ENCODE data around the gene SPATA32. TPM values are rescaled to one million over a fixed set of nuclear protein-coding genes. Genes with fewer than 3 reads are reported as not detected.

SPATA32 gene
- polyA plus RNA-seq, 1 donor: 0.11 TPM

DNA sequence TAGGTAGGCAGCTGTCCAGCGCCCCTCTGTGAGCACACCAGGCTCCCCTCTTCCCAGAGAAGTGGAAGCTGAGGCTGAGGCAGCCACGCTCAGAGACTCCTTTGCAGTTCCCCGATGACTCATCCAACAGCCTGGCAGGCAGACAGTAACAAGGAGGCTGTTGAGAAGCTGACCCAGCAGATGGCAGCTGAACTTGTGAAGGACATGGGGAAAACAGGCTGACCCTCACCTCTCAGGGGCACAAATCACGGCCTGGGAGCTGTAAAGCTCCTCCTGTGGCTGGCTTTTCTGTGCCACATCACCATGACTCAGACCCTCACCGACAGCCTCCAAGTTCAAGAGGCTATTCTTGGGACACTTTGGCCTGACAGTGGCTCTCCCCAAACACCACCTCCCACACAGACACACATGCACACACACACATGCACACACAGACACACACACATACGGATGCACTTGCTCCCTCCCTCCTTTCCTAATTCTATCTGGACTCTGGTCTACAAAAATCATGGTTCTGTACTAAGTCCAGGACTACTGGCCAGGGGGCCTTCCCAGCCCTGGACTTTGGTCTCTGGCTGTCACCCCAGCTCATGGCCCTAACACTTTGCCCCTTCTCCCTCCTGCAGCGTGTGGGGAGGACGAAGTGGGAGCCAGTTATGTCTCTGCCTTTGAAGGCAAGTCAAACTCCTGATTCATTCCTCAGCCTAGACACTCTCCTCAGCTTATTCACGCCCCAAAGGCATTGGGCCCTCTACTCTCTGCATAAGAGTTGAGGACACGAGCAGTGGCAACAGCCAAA, 31.7 kb upstream of the SPATA32 start:
- no peak for DNase-seq (ENCODE audit: low read depth)

DNA sequence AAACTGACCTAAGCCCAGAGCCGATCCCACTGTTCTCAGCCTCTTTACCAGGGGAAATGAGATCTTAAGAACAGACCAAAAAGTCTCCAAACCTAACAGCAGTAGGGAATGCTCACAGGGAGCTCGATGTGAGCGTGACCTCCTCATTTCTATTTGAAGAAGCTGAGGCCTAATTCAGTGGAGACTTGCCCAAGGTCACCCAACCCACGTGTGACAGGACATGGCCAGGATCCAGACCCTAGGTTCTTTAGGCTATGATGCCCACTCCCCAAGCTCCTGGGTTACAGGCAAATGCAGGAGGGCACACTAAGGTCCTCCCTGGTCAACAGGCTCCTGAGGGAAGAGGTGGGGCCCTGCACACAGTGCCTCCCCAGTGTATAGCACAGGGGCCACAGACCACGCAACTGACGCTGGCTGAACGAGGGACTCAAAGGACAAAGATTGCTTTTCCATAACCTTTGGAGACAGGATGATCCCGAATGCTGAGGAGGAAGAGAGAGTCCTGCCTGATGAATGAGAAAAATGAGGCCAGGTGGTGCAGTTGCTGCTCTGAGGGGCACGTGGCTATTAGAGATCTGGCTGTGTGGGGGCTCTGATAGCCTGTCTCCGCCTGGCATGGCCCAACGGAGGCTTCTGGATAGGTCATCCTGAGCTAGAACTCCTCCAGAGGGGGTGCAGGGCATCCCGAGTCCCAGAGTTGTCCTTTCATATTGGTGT, 31.0 kb upstream of the SPATA32 start:
- no peak for DNase-seq (ENCODE audit: low read depth)

DNA sequence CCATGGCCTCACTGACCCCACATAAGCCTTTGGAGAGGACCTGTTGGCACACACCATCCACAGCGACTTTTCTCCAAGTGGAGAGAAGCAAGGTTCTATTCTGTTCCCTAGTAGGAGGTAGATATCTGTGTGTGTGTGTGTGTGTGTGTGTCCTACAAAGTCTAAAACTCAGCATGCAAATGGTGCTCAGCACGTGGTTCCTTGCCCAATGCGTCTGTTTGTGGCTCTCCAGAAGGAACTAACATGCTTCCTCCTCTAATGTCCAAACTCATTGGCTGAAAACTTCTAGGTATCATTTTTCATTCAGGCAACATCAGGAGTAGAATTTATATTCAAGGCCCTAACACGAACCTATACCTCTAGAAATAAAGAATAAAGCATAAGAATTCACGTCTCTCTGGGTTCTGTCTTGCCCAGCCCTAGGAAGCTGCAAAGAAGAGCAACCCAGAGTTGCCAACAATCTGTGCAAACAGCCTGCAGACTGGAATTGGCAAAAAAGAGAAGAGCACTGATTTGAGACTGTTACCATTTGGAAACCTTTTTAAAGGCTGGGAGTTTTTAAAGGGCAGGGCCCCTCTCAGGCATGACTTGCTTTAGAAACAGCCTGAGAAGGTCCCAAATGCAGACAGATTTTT, 29.4 kb upstream of the SPATA32 start:
- no peak for DNase-seq (ENCODE audit: low read depth)

DNA sequence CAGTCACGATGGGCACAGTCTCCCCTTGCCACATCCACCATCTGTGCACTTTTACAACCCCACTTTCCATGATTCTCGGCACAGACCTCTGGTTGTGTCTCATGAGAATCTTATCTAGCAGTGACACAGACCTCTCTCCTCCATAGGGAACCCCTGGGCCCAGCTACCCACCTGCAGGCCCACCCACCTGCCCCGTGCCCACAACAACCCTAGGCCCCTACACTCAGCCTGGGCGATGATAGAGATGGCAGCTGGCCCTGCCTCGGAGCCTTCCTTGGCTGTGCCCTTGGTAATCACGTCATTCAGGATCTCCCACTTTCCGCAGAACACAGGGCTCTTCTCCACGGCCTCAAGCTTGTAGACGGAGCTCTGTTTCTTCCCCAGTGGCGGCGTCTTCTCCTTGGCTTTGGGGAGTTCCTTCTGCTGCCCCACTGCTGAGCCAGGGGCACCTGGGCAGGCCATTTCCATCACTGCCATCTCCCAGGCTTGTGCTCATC, 28.4 kb upstream of the SPATA32 start:
- DNase-seq (ENCODE audit: low read depth): no peak

DNA sequence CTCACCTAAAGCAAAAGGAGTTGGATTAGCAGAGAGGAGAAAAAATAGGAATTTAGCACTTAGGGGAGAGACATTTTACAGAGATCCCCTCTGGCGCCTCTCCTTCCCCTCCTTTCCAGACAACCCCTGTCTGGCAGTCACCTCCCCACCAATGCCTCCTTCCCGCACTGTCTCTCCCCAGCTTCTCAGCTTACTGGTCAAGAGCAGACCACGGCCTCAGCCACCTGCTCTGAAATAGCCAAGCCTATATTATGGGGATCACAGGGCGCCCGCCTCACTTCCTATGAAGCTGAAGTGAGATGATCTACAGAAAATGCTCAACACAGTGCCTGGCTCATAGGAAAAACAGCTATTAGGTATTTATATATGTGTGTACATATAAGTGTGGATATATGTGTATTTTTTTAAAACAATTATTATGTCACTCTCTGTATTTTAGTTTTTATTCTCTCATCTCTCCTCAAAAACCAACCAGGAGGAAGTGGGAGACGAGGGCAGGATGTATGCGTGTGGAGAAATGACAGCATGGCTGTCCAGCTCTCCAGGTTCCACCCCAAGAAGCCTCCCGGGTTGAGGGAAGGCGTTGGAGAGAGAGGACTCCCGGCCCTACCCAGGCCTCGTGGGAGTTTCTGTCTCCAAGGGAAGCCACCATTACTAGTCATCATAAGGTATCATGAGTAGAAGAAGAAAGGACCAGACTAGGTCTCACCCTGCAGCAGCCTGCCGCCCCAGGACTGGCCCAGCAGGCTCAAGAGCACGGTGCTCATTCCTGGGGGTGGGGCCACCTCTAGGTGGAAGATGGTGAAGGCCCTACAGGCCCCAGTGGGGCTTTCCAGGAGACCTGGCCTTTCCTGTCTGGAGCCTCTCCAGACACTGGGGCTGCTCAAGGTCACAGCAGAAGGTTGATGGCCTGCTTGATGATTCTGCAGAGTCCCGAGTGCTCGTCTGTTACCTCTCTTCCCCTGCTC, 27.7 kb upstream of the SPATA32 start:
- DNase-seq (ENCODE audit: low read depth): no peak

DNA sequence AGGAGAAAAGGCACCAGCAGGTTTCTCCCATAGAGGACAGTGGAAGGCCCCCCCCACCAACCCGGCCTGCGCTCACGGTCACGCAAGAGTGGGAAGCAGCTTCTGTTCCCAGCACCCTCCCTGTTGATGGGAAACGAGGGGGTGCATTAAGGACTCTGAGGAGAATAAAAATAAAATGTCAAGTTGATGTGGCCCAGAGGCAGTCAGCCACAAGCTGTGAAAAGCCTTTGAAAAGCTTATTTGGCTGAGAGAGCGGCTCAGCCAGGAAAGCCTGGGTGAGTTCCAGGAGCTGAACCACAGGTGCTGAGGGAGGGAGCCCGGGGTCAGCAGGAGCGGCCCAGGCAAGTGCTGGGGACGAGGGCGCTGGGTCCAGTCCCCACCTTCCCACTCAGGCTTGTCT, 26.9 kb upstream of the SPATA32 start:
- no peak for DNase-seq (ENCODE audit: low read depth)

DNA sequence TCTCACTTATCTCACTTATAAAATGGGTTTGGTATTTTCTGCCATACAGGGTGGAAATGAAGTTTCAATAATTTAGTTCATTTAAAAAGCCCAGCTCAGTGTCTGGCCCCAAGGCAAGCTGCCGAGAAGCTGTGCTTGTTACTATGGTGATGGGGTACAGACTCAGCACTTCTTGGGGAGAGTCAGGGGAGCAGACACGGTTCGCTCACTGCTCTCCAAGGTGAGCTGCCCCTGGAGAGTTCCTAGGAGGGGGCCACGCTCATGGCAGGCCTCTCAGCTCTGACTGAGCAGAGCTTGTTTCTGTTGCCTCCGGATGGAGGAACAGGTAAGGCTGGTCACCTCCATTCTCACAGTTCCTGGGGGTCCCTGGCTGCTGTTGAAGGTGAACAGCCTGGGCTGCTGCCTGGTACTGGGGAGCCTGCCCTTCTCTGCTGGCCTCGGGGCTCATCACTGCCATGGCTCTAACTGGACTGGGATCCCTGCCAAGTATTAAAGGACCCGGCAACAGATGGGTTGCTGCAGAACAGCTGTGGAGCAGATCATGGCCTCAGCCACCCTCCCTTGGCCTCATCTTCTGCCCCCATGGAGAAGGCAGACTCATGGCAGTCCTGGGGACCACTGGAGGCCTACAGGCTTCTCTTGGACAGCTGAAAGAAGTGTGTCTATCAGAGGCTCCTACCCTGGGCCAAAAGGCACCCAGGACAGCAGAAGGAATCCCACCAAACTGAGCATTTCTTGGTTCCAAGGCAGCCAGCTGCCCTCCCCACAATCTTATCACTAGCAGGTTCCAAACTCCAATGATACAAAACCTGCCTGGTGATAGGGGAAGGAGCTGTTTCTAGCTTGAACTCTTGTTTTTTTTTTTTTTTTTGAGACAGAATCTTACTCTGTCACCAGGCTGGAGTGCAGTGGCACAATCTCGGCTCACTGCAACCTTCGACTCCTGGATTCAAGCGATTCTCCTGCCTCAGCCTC, 25.9 kb upstream of the SPATA32 start:
- no peak for DNase-seq (ENCODE audit: low read depth)

DNA sequence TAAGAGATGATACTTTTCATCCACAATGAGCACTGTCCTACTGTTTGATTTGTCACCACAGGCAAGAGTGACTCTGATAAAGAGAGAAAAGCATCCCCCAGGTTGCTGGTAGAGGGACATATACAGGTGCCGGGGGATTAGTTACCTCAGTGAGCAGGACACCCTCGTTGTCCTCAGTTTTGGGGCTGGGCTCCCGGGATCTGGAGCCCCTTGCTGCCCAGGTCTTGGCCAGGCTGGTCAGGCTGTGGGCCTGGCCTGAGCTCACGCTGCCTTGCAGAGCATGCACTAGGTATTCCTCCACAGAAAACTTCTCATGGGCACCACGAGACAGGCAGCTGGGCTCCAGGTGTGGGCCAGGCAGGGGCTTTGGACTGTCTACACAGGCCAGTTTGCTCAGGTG, 24.4 kb upstream of the SPATA32 start:
- no peak for DNase-seq (ENCODE audit: low read depth)

DNA sequence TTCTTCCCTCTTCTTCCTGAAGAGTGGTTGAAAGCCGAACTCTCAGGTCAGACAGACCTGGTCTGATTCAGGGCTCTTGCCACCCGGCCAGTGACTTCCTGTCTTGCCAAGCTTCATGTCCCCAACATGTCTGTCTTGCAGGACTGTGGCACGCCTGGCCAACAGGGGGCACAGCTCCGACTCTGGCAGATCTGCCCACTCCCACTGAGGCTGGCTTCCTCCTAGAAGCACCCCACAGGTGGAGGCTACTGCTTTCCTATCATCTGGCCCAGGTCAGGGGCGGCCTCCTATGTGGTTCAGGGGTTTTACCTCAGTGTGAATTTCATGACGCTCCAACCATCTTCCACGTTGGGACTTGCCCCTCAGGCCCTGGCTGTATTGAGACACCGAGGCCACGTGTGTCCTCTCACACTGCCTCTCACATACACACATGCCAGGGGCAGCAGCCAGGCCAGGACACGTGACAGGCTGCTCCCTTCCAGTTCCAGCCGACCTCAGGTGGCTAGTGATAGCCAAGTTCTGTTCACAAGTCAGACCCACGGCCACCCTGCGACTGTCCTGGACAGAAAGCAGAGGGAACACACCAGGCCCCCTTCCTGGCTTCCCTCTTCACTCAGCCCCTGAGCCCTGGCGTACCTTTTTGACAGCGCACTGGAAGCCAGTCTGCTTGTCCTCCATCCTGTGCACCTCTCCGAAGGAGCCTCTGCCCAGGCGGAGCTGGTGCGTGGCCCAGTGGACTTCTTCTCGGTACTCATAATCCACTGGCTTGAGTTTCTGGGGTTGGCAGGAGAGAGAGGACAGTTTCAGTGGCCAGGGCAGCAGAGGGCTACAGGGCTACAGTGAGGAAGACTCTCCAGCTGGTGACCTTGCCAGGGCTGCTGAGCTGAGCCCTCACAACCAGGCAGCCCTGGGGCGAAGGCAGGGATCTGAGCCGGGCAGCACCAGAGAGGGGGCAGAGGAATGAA, 22.6 kb upstream of the SPATA32 start:
- no peak for DNase-seq (ENCODE audit: low read depth)

DNA sequence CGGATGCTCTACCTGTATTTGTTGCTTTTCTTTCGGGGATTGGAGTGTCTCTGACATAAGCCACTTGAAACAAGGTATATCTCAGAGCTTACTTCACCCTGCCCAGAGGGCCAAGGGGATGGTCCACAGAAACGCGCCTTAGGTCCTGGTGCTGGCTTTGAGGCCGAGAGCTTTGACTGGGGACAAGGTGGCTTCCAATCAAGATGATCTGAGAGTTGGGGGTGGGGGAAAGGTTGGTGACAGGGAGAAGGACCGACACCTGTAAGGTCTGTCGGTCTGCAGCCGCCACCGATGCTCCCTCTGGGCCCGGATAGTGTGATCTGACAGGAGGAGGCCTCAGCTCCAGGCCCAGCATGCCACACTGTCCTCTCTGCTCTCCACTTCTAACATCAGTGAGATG, 21.8 kb upstream of the SPATA32 start:
- DNase-seq (ENCODE audit: low read depth): no peak

DNA sequence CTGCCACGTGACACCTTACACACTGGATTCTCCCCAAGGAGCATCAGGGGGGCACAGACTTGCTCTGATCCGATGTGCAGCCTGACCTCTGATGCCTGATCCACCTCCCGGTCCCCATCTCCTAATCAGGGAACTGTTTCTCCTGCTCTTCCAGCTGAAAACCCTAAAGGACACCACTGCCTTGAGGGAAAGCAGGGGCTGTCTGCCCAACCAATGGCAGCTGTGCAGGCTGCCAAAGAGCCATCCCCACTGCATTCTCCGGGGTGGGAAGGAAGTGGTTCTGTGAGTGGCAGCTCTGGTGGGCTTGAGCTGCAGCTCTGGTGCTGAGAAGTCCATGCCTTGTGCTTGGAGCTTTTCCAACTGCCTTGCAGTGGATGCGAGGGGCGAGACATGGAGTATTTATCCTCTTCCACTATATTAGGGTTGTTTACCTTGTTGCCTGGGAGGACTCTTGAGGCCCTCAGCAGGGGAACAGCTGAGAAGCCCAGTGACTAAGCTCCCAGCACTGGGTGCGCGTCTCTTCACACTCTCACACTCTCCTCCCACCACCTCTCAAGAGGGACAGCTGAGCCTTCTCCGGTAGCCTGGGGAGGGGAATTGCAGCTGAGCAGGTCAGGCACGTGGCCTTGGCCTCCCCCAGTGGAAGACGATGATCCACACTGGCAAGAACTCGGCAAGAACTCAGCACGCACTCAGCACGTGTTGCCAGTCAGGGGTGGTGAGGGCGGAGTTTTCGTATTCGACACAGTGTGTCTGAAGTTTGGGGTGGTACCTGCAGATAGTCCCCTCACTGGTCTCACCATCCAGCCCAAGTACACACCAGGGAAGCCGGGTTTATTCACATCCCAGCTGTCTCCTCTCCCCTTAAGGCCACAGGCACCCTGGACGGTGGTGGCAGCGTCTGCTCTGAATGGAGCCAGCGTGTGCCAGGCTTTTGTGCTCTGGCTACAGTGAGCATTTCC, 21.1 kb upstream of the SPATA32 start:
- no peak for DNase-seq (ENCODE audit: low read depth)

DNA sequence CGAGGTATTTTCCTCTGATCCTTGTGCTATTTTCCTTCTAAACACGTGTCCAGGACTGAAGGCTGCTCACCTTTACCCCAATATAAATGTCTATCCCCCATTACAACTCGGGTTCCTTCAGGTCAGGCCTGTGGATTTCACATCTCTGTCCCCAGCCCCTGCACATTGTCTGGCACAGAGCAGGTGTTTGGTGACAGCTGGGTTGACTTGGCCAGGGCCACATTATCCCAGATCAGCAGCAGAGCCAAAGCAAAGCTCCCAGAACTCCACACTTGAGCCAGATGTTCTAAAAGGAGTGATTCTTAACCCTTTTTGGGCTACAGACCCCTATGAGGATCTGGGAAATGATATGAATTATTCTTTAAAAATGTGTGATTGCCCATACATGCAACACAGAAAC, 18.0 kb upstream of the SPATA32 start:
- DNase-seq (ENCODE audit: low read depth): no peak

DNA sequence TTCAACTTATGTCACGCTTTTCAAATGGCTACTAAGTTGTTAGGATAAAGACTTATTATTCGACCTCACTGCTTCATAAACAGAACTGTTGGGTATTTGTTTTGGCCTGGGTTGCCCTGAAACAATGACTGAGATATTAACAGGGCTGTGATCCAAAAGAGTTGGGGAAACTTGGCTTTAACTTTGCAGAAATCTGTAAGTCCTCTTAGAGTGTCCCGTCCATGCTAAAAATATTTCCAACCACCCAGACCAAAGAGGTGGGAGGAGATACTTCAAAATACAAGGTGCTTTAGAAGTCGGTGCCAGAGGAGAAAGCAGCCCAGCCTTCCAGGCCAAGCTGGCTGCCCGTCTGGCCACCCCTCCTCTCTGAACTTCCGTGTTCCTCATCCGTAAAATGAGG, 16.1 kb upstream of the SPATA32 start:
- no peak for DNase-seq (ENCODE audit: low read depth)

DNA sequence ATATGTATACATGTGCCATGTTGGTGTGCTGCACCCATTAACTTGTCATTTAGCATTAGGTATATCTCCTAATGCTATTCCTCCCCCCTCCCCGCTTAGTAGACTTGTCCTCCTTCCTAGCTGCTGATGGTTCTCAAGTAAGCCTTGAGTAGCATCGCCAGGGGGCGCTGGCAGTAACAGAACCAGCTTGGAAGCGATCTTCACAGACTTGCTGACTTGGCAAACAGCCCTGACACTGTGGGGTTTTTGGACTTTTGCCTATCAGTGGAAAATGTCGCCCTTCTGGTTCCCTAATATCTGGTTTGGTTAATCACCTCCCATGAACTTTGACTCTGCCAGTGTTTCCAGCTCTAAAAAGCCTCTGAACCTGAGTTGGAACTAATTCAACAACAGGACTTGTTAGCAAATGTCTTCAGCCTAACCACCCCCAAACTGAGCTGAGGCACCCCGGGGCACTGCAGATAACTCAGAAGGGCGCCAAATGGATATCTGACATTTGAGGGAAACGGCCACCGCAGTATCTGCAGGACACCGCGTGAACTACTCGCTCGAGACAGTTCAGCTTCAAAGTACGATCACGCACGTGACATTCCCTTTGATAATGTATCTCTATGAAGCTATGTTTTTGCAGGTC, 15.4 kb upstream of the SPATA32 start:
- DNase-seq (ENCODE audit: low read depth): peak; percentile 64

DNA sequence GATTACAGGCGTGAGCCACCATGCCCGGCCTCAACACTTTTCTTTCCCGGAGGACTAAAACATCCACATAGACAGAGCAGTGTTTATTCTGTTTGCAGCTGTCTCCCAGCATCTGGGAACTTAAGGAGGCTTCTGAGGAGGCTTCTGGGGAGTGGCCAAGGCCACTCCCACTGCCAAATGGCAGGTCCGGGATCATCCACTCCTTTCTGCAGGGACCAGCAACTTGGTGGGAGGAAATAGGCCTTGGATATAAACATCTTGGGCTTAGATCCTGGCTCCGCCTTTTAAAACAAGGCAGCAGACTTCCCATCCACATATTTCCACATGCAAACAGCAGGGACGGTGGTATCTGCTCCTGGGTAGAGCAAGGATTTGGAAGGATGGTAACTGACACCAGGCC, 14.1 kb upstream of the SPATA32 start:
- DNase-seq (ENCODE audit: low read depth): no peak

DNA sequence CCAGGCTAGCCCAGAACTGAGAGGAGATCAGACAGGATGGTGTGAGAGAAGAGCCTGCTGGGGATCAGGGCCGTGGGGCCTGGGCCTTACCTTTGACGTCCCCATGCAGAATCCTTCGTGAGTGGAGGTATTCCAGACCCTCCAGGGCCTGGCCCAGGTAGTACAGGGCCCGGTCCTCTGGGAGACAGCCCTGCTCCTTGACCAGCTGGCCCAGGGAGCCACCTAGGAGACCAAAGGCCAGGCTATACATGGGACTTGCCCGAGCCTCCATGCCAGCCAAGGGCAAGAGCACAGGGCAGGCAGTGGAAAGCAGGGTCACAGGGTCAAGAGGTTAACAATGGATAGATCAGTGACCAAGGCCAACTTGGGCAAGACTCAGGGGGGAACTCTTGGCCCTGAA, 12.1 kb upstream of the SPATA32 start:
- no peak for DNase-seq (ENCODE audit: low read depth)

DNA sequence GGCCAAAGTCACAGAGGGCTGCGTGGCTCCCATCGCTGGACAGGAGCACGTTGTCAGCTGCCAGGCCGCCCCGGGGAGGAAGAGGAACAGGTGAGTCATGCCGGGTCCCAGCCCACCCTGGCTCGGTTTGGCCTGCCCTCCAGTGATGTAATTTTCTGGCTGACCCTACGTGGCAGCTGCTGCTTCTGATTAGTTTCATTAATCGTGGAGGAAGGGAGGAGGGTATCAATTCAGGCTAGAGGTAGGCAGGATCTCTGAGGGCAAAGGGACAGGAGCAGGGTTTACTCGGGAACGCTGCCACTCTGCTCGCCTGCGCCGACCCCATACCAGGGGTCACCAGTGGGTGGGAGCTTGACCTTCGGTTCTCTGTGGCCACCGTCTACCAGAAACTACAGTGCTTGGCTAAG, 11.7 kb upstream of the SPATA32 start:
- no peak for DNase-seq (ENCODE audit: low read depth)

Data from forelimb muscle (tissue), 1 donor.